ENCODE results near the gene RFPL3.

DNA sequence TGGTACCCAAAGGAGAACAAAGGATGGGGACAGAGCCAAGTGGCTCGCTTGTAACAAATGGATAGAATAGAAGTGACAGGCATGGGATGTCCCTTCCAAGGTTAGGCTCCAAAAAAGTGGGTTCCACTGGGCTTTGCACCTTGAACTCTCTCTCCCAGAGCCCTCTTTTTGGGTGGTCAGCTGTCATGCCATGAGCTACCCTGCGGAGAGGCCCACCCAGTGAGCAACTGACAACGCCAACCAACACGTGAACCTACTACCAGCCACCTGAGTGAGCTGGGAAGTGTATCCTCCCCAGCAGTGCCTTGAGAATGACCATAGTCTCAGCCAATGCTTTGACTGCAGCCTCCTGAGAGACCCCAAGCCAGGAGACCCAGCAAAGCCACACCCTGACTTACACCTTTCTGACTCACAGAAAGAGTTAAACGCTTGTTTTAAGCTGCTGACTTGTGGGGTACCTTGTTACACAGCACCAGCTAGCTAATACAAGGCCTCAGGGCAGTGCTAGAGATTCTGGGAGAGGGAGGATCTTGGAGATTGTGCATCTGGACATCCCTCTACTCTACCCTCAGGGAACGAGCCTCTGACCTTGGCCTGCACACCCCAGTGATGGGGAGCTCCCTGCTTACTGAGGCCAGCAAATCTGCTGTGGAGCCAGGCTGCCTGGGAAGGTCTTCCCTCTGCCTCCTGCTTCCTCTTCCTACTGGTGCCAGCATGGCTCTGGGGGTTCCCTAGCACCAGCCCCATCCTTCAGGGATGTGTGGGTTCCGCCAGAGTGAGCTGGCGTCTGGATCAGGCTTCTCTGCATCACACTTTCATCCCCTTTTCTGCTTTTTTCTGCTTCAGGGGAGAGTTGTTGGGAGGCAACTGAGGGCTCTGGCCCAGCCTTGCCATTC lies 29.1 kb upstream of the RFPL3 start:
- no peak for TF ChIP-seq TAF1 (IDR thresholded peaks at IDR 0.05; ENCODE audit: borderline replicate concordance, insufficient read depth, low read length)
- no peak for TF ChIP-seq REST (IDR thresholded peaks at IDR 0.05; ENCODE audit: insufficient read depth in 1 of 2, low read depth in 2 of 2, low read length in 2 of 2)
- TF ChIP-seq POLR2AphosphoS5 (IDR thresholded peaks at IDR 0.05; ENCODE audit: low read depth, low read length): no peak

All from PFSK-1 (cell line).